GM12878 (cell line): ENCODE results near the gene GNAL.

Experiments used
- DPF2 ChIP-seq: fragments of 450-650 bp; IDR thresholded peaks from 2 replicates; pipeline ENCODE4 v1.6.1; 2017; ENCODE audit warnings: mild to moderate bottlenecking
- POLR2AphosphoS5 ChIP-seq: IDR thresholded peaks from 2 replicates; pipeline ENCODE4 v1.6.1; 2011; ENCODE audit warnings: mild to moderate bottlenecking, low read length, inconsistent platforms
- TF ChIP-seq, protein P1 (sequence below): fragments of 450-650 bp; IDR thresholded peaks from 2 replicates; pipeline ENCODE4 v1.6.1; 2014; ENCODE audit warnings: mild to moderate bottlenecking
- TF ChIP-seq, protein P2 (sequence below): IDR thresholded peaks from 2 replicates; pipeline ENCODE4 v1.6.1; 2012; ENCODE audit warnings: mild to moderate bottlenecking, low read depth, low read length

DNA sequence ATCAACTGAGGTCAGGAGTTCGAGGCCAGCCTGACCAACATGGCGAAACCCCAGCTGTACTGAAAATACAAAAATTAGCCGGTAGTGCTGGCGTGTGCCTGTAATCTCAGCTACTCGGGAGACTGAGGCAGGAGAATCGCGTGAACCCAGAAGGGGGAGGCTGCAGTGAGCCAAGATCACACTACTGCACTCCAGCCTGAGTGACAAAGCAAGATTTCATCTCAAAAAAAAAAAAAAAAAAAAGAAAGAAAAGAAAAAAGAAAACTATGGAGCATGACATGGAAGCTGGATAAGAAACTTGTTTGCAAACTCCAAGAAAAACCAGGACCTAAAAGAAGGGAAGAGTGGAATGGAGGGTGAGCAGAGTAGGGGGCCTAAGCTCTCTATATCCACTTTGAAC, 160.2 kb downstream of the GNAL start:
- TF ChIP-seq POLR2AphosphoS5 (no peak), DPF2 (no peak)
- TF ChIP-seq, protein P1, sequence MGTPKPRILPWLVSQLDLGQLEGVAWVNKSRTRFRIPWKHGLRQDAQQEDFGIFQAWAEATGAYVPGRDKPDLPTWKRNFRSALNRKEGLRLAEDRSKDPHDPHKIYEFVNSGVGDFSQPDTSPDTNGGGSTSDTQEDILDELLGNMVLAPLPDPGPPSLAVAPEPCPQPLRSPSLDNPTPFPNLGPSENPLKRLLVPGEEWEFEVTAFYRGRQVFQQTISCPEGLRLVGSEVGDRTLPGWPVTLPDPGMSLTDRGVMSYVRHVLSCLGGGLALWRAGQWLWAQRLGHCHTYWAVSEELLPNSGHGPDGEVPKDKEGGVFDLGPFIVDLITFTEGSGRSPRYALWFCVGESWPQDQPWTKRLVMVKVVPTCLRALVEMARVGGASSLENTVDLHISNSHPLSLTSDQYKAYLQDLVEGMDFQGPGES = no peak
- TF ChIP-seq, protein P2, sequence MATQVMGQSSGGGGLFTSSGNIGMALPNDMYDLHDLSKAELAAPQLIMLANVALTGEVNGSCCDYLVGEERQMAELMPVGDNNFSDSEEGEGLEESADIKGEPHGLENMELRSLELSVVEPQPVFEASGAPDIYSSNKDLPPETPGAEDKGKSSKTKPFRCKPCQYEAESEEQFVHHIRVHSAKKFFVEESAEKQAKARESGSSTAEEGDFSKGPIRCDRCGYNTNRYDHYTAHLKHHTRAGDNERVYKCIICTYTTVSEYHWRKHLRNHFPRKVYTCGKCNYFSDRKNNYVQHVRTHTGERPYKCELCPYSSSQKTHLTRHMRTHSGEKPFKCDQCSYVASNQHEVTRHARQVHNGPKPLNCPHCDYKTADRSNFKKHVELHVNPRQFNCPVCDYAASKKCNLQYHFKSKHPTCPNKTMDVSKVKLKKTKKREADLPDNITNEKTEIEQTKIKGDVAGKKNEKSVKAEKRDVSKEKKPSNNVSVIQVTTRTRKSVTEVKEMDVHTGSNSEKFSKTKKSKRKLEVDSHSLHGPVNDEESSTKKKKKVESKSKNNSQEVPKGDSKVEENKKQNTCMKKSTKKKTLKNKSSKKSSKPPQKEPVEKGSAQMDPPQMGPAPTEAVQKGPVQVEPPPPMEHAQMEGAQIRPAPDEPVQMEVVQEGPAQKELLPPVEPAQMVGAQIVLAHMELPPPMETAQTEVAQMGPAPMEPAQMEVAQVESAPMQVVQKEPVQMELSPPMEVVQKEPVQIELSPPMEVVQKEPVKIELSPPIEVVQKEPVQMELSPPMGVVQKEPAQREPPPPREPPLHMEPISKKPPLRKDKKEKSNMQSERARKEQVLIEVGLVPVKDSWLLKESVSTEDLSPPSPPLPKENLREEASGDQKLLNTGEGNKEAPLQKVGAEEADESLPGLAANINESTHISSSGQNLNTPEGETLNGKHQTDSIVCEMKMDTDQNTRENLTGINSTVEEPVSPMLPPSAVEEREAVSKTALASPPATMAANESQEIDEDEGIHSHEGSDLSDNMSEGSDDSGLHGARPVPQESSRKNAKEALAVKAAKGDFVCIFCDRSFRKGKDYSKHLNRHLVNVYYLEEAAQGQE = no peak
